Pancreas (tissue), 10 donors: ENCODE data around the gene ZNF878. TPM values are rescaled to one million over a fixed set of nuclear protein-coding genes. Genes with fewer than 3 reads are reported as not detected.
A peak's percentile ranks its signal among the peaks of the same experiment; 100 is the strongest.
"Not testable (repeated sequence)": the region's sequence is repeated elsewhere in the genome, so short reads cannot be mapped to it uniquely, and the experiment has no call there.

ENCODE experiments used
- ATAC-seq, 4 donors: fragments of 200-7000 bp; cut with Tn5 transposase; one replicate each; pipeline versions ENCODE4 v1.8.0 to v1.9.1; 2020; ENCODE audit warnings: mild to moderate bottlenecking in 4 of 4, moderate library complexity in 4 of 4
- DNase-seq, 6 donors: peaks; one replicate each; pipeline ENCODE4 v3.0.0-alpha.2; 2020
- FAIRE-seq: peaks from 2 replicates; lab custom pipeline; 2012; peaks lifted over from hg19 to GRCh38; lab: Jason Lieb, UNC
- H3K27ac ChIP-seq, 4 donors: fragments of 200-600 bp; sonication (generic); 1 replicate in 3 of 4; 2 replicates in 1 of 4; pipeline versions ENCODE4 v1.5.0 to v1.8.0; 2020
- H3K27me3 ChIP-seq, 4 donors: fragments of 200-600 bp; one replicate each; pipeline ENCODE4 v1.8.0; 2021
- H3K36me3 ChIP-seq, 3 donors: fragments of 200-600 bp; sonication (generic) in 1 of 3; one replicate each; pipeline versions ENCODE4 v1.5.0 to v1.8.0; 2020 to 2021
- H3K4me1 ChIP-seq, 3 donors: fragments of 200-600 bp; one replicate each; pipeline ENCODE4 v1.8.0; 2021
- H3K4me3 ChIP-seq, 4 donors: fragments of 200-600 bp; sonication (generic) in 2 of 4; one replicate each; pipeline versions ENCODE4 v1.5.0 to v1.8.0; 2020 to 2021
- H3K9me3 ChIP-seq, 4 donors: fragments of 200-600 bp; one replicate each; pipeline ENCODE4 v1.8.0; 2021
- WGBS, 2 donors: extraction: QIAGEN DNeasy Blood & Tissue Kit; methylation state at CpG; one replicate each; pipeline ENCODE4 v1.1.7; 2013; 5-methylcytosine and 5-hydroxymethylcytosine counted together
- intact Hi-C, 3 donors: fragments of 100-400 bp; cut with DNase I; formaldehyde crosslinking; loops; one replicate each; pipeline versions ENCODE4 v1.11.1 to v1.14.2; 2022
- polyA plus RNA-seq, 2 donors: library from polyadenylated mRNA; stranded (reverse); fragments of 200-250 nt; gene quantifications; one replicate each; pipeline ENCODE4 v1.2.3, GENCODE V29; 2013
- total RNA-seq, 6 donors: library from RNA; stranded (reverse); fragmentation: NEBNext Ultra II Directional in 4 of 6; extraction: Animal tissue kit (Norgen Biotek cat#: 25700) in 4 of 6; gene quantifications; one replicate each; pipeline versions ENCODE4 v1.2.1 to v1.2.4, GENCODE V29; 2021 to 2023
- TF ChIP-seq, protein P1 (sequence below), 4 donors: fragments of 200-600 bp; sonication (generic) in 3 of 4; IDR thresholded peaks; one replicate each; pipeline versions ENCODE4 v1.5.0 to v1.8.0; 2021; ENCODE audit warnings: antibody characterized with exemption in 4 of 4
- donor health status: healthy with polysubstance abuse.
- donor health status: DM: no; HTN: no; CAD: no; lungs with moderate emphysema.
- donor health status: DM: no; HTN: no; CAD: no.
- donor health status: control.
- donor health status: control.
- donor health status: Bipolar disorder and iron deficiency.
- donor health status: DM: yes; HTN: yes; CAD: no.
- donor health status: DM: no; HTN: no; CAD: no.
- donor health status: DM: no; HTN: no; CAD: no.
- donor health status: DM: yes; HTN: yes; CAD: no.

Gene ZNF878
- total and polyA plus RNA-seq, 8 donors, result 0.19 to 0.87 (median 0.31) TPM

DNA sequence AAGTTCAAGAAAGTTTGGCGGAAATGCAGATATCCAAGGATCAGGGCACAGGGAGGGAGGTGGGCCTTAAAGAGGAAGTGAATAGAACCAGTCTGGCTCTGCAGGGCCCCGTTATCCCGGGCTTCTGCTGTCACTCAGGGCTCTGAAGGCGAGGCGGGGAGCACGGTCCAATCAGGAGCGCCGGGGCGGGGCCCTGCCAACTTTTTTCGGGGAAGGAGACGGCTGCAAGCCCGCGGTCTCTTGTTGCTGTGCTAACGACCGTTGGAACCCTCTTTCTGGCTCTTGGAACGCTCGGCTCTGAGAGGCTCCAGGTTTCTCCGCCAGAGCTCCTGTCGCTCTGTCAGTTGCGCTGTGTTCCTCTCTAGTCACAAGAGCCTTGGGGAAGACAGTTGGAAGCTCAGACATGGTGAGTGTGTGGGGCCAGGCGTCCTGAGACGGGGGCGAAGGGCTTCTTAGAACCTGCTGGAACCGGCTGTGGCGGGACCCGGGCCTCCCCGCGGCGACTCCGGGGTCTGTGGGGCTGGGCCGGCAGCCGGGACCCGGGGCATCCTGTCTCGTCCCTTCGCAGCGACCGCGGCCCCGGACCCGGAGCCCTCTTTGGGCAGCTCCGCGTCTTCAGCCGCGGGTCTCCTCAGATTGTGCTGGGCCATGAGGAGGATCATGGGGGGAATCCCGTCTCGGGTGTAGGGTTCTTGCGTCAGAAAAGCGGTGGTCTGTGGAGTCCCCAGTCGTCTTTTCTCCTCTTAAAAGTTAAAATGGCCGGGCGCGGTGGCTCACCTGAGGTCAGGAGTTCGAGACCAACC is 39.5 kb upstream of the ZNF878 start:
- FAIRE-seq, result peak; percentile 37
- intact Hi-C loops, result no loop called here
- 1 to 2% methylated on average over 53 of the region's 53 CpGs for WGBS, 2 donors

DNA sequence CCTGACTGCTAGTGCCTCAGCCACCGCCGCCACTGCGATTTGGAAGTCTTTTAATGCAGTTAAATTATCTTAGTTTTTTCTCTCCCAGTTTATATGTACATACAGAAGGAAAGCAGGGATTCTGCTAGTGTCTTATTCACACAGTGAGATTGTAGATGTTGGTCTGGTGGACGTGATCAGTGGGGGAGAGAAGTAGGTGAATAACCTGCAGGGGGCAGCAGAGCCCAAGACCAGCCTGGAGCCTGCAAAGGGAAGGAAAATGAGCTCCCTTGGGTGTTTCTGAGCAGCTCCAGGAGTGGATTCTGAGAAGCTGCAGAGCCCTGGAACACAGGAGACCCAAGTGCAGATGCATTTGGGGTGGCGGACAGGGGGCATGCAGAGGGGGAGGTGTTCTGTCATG is 38.0 kb upstream of the ZNF878 start:
- H3K4me1 ChIP-seq, result no peaks in the 10 kb centered on the region
- no peak overlapping the region for H3K4me3 ChIP-seq
- FAIRE-seq, result no peak
- no peaks in the 10 kb centered on the region for H3K36me3 ChIP-seq
- peak; percentile 66 to 80 (median 70) for ATAC-seq
- H3K27ac ChIP-seq, result no peak overlapping the region
- intact Hi-C loops, result no loop called here
- WGBS, 2 donors, result 54 to 60% methylated on average over 5 of the region's 5 CpGs
- H3K27me3 ChIP-seq, result no peaks in the 10 kb centered on the region
- no peaks in the 10 kb centered on the region for H3K9me3 ChIP-seq
- peak; percentile 34 to 73 (median 62) for DNase-seq
- TF ChIP-seq, protein P1, sequence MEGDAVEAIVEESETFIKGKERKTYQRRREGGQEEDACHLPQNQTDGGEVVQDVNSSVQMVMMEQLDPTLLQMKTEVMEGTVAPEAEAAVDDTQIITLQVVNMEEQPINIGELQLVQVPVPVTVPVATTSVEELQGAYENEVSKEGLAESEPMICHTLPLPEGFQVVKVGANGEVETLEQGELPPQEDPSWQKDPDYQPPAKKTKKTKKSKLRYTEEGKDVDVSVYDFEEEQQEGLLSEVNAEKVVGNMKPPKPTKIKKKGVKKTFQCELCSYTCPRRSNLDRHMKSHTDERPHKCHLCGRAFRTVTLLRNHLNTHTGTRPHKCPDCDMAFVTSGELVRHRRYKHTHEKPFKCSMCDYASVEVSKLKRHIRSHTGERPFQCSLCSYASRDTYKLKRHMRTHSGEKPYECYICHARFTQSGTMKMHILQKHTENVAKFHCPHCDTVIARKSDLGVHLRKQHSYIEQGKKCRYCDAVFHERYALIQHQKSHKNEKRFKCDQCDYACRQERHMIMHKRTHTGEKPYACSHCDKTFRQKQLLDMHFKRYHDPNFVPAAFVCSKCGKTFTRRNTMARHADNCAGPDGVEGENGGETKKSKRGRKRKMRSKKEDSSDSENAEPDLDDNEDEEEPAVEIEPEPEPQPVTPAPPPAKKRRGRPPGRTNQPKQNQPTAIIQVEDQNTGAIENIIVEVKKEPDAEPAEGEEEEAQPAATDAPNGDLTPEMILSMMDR (IDR thresholded peaks at IDR 0.05), result peak in 3 of 4 donors; percentile 37 to 55 (median 54)

More for the DNA sequence above, 39.5 kb upstream of the ZNF878 start:
- H3K4me3 ChIP-seq, result peak overlapping the region; percentile 44 to 72 (median 50)
- H3K9me3 ChIP-seq, result no peaks in the 10 kb centered on the region
- no peaks in the 10 kb centered on the region for H3K36me3 ChIP-seq
- TF ChIP-seq, protein P1 (IDR thresholded peaks at IDR 0.05), result no peak
- ATAC-seq, result peak; percentile 96 to 99 (median 98)
- peak overlapping the region in 3 of 4 donors; percentile 19 to 68 (median 66) for H3K27ac ChIP-seq
- H3K4me1 ChIP-seq, result no peaks in the 10 kb centered on the region
- DNase-seq, result peak; percentile 74 to 93 (median 84)
- no peaks in the 10 kb centered on the region for H3K27me3 ChIP-seq

DNA sequence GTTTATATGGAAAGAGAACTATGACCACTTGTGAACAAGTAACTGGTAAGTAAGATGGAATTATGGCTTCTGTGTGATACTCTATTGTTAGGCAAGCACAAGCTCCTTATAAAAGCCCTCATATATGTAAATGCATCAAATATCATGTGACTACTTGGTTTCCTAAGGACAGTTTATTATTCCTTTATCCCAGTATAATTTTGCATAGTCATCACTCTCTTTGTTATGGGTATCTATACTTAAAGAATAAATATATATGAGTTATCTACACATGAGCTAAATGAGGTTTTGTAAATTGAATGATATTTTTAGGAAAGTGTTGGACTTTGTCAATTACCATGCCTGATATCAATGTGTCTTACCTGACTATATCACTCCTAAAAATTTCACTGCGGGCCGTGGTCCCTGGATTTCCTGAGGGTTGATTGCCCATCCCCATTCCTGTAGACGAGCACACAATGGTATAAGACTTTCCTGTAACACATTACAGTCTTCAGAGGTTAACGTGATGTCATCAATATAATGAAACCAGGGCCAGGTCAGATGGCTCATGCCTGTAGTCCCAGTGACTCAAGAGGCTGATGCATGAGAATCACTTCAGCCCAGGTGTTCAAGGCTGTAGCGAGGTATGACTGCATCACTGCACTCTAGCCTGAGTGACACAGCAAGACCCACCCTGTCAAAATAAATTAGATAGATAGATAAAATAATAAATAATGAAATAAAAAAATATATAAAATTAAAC is 32.5 kb upstream of the ZNF878 start:
- no peak for ATAC-seq
- 91 to 92% methylated on average over 5 of the region's 5 CpGs for WGBS, 2 donors
- H3K36me3 ChIP-seq, result no peaks in the 10 kb centered on the region
- DNase-seq, result no peak
- FAIRE-seq, result no peak
- no peak overlapping the region for H3K4me3 ChIP-seq
- no peaks in the 10 kb centered on the region for H3K9me3 ChIP-seq
- no peak overlapping the region for H3K27ac ChIP-seq
- TF ChIP-seq, protein P1 (IDR thresholded peaks at IDR 0.05), result no peak
- no peaks in the 10 kb centered on the region for H3K4me1 ChIP-seq
- H3K27me3 ChIP-seq, result no peaks in the 10 kb centered on the region
- intact Hi-C loops, result no loop called here

DNA sequence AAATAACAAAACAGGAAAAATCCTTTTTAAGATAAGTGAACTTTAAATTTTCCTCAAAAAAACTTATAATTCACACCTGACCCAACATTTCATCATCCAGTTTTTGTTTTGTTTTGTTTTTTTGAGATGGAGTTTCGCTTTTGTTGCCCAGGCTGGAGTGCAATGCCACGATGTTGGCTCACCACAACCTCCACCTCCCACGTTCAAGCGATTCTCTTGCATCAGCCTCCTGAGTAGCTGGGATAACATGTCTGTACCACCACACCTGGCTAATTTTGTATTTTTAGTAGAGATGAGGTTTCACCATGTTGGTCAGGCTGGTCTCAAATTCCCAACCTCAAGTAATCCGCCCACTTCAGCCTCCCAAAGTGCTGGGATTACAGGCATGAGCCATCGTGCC is 30.6 kb upstream of the ZNF878 start:
- DNase-seq, H3K9me3 ChIP-seq, H3K27me3 ChIP-seq, H3K27ac ChIP-seq, intact Hi-C loops, H3K4me1 ChIP-seq, H3K36me3 ChIP-seq, ATAC-seq, FAIRE-seq, H3K4me3 ChIP-seq: not testable (repeated sequence)
- 97 to 98% methylated on average over 6 of the region's 6 CpGs for WGBS, 2 donors

DNA sequence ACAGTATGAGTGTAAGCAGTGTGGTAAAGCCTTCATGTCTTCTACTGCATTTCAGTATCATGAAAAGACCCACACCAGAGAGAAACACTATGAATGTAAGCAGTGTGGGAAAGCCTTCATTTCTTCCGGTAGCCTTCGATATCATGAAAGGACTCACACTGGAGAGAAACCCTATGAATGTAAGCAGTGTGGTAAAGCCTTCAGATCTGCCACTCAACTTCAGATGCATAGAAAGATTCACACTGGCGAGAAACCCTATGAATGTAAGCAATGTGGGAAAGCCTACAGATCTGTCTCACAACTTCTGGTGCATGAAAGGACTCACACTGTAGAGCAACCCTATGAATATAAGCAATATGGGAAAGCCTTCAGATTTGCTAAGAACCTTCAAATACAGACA is 24.6 kb upstream of the ZNF878 start:
- 87 to 98% methylated on average over 3 of the region's 3 CpGs for WGBS, 2 donors
- intact Hi-C loops, result no loop called here

DNA sequence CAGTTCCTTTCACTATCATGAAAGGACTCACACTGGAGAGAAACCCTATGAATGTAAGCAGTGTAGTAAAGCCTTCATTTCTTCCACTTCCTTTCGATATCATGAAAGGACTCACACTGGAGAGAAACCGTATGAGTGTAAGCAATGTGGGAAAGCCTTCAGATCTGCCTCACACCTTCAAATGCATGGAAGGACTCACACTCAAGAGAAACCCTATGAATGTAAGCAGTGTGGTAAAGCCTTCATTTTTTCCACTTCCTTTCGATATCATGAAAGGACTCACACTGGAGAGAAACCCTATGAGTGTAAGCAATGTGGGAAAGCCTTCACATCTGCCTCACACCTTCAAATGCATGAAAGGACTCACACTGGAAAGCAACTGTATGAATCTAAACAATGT is 23.6 kb upstream of the ZNF878 start:
- H3K4me3 ChIP-seq, FAIRE-seq, H3K27ac ChIP-seq, DNase-seq, intact Hi-C loops, ATAC-seq, H3K4me1 ChIP-seq, H3K27me3 ChIP-seq: not testable (repeated sequence)
- H3K36me3 ChIP-seq, result peaks cover 8 to 41% (median 31%) of the 10 kb centered on the region in 3 donors
- 97 to 98% methylated on average over 3 of the region's 3 CpGs for WGBS, 2 donors
- peaks cover 0 to 33% (median 13%) of the 10 kb centered on the region in 4 donors for H3K9me3 ChIP-seq

More for the DNA sequence above, 24.6 kb upstream of the ZNF878 start:
- Histone ChIP-seq H3K4me1 (no peaks in the 10 kb centered on the region), H3K27ac (no peak overlapping the region), H3K36me3 (peaks cover 8 to 41% (median 31%) of the 10 kb centered on the region in 3 donors), H3K27me3 (no peaks in the 10 kb centered on the region), H3K9me3 (peaks cover 0 to 33% (median 13%) of the 10 kb centered on the region in 4 donors), H3K4me3 (no peak overlapping the region)
- FAIRE-seq (no peak), ATAC-seq (no peak), DNase-seq (no peak)
- TF ChIP-seq, protein P1 (IDR thresholded peaks at IDR 0.05), result no peak
